A549 treated with dexamethasone at 1 μM for 4 hours (cell line): Measurements from ENCODE around the gene TXLNB. TPM values are rescaled to one million over a fixed set of nuclear protein-coding genes. Genes with fewer than 3 reads are reported as not detected.

ENCODE experiments used
- total RNA-seq: library from RNA; stranded (reverse); fragments of 200-300 nt; extraction: Qiagen RNA extraction; gene quantifications from 5 replicates; pipeline ENCODE4 v1.2.3, GENCODE V29; 2022

TXLNB gene
- total RNA-seq, result not detected in 5 replicates

DNA sequence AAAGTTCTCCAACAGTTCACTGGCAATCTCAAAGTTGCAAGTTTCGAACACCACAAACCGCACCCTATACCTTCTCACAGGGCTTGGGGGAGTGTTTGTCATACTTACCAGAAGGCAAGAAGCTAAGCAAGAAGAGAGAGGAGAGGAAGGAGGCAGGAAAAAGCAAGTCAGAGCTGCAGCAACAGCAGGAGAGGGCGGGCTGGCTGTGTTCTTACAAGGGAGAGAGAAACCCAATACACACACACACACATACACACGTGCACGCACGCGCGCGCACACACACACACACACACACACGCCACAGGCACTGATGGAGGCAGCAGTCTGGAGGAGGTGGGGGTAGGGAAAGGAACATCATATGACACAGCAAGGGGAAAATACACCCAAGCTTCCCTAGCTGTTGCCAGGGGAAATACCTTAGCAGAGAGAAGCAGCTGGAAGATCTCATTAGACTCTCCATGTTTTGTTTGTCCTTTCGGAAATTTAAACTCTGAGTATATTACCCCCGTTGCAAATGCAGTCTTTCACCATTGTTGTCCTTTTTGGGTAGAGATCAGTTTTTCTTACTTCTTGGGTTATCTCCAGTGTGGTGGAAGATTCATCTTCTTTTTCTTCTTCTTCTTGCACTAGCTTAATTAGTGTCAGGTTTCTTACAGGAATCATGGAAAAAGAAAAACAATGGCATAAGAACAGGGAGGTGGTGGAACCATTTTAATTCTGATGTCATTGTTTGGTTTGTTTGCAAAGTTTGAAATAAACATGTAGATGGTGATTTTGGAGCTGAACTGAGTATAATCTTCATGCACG is at the start of gene TXLNB:
Gene TXLNB, minus strand, starts transcription at position 186 of the 807 bp plus-strand sequence. CDS start 3,099 bp downstream, outside the sequence.

Other genes starting within 250 kb of the TXLNB start
- gene HECA, start 156.9 kb downstream of the TXLNB start, total RNA-seq, result 1.5 to 2.8 TPM (median 2.2 TPM) in 5 replicates
- 24.6 to 41.8 TPM (median 40.9 TPM) in 5 replicates for gene CITED2, start 82.7 kb upstream of the TXLNB start, total RNA-seq